ENCODE results near the gene PCDH10. TPM values are rescaled to one million over a fixed set of nuclear protein-coding genes. Genes with fewer than 3 reads are reported as not detected.
A peak's percentile ranks its signal among the peaks of the same experiment; 100 is the strongest.

PCDH10 gene
- total RNA-seq (1 to 10 TPM in 3 of 7 donors, under 1 TPM in 4; 0.23 to 6.4 (median 0.97) TPM), polyA plus RNA-seq (1 to 10 TPM; 2.2 to 2.5 TPM)
- long read RNA-seq, donor 1: 0 reads
- long read RNA-seq, donor 2, full-length matches to known transcripts: 9 of 9 reads
- long read RNA-seq, donor 2, partial matches to known transcripts: 0 of 9 reads
- long read RNA-seq, donor 2, other reads (novel, unspliced or antisense): 0 of 9 reads
- long read RNA-seq, donor 3, full-length matches to known transcripts: 3 of 3 reads
- long read RNA-seq, donor 3, partial matches to known transcripts: 0 of 3 reads
- long read RNA-seq, donor 3, other reads (novel, unspliced or antisense): 0 of 3 reads

GRCh38 chr4:133148690-133149363 lies at the start of gene PCDH10:
TSS of gene PCDH10 (plus strand) at chr4:133149294. CDS start at chr4:133150141, 847 bp downstream.
- no peaks in the 10 kb centered on the region for H3K4me1 ChIP-seq (ENCODE audit: insufficient read depth)
- peak within 1 kb of the TSS; percentile 40 for H3K4me3 ChIP-seq
- peak; percentile 31 for TF ChIP-seq POLR2A (IDR thresholded peaks at IDR 0.05)
- TF ChIP-seq, protein P1, sequence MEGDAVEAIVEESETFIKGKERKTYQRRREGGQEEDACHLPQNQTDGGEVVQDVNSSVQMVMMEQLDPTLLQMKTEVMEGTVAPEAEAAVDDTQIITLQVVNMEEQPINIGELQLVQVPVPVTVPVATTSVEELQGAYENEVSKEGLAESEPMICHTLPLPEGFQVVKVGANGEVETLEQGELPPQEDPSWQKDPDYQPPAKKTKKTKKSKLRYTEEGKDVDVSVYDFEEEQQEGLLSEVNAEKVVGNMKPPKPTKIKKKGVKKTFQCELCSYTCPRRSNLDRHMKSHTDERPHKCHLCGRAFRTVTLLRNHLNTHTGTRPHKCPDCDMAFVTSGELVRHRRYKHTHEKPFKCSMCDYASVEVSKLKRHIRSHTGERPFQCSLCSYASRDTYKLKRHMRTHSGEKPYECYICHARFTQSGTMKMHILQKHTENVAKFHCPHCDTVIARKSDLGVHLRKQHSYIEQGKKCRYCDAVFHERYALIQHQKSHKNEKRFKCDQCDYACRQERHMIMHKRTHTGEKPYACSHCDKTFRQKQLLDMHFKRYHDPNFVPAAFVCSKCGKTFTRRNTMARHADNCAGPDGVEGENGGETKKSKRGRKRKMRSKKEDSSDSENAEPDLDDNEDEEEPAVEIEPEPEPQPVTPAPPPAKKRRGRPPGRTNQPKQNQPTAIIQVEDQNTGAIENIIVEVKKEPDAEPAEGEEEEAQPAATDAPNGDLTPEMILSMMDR (IDR thresholded peaks at IDR 0.05): no peak
- TF ChIP-seq EP300 (IDR thresholded peaks at IDR 0.05): no peak
- no peaks in the 10 kb centered on the region for H3K9me3 ChIP-seq
- H3K27me3 ChIP-seq: no peaks in the 10 kb centered on the region
- peak within 1 kb of the TSS in 1 of 2 donors; percentile 2 for H3K27ac ChIP-seq
- WGBS, 3 donors: 1% methylated on average over 38 of the region's 38 CpGs
- DNase-seq: peak; percentile 70 to 94 (median 89)
- no peaks in the 10 kb centered on the region for H3K36me3 ChIP-seq
- intact Hi-C loops (cut with DNase I): no loop called here

DNA sequence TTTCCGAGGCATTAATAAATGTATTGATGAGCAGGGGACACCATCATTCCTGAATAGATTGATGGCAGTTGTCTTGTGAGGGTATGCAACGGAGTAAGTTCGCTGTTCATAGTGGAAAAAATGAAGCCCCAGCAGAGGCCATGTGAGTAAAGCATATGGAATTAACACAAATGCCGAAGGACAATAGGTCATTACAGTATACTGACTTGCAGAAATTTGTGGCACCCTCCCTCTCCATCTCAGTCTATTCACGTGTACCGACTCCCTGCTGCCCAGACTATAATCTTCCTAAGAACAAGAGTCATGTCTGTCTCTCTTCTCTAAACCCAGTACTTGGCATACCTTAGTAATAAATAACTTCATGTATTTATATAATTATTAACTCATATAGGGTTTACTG lies 47.1 kb upstream of the PCDH10 start:
- Histone ChIP-seq H3K27ac (no peak overlapping the region), H3K27me3 (no peaks in the 10 kb centered on the region), H3K36me3 (no peaks in the 10 kb centered on the region), H3K9me3 (no peaks in the 10 kb centered on the region), H3K4me3 (no peak overlapping the region), H3K4me1 (ENCODE audit: insufficient read depth) (no peaks in the 10 kb centered on the region)
- 90 to 93% (median 92%) methylated on average over 6 of the region's 6 CpGs for WGBS, 3 donors
- intact Hi-C loops (cut with DNase I): no loop called here
- no peak for DNase-seq
- TF ChIP-seq POLR2A (IDR thresholded peaks at IDR 0.05) (no peak), EP300 (IDR thresholded peaks at IDR 0.05) (no peak)
- TF ChIP-seq, protein P1 (IDR thresholded peaks at IDR 0.05): no peak

GRCh38 chr4:133102612-133103409 lies 46.3 kb upstream of the PCDH10 start:
- Histone ChIP-seq H3K36me3 (no peaks in the 10 kb centered on the region), H3K27me3 (no peaks in the 10 kb centered on the region), H3K9me3 (no peaks in the 10 kb centered on the region), H3K4me3 (no peak overlapping the region), H3K4me1 (ENCODE audit: insufficient read depth) (no peaks in the 10 kb centered on the region), H3K27ac (no peak overlapping the region)
- TF ChIP-seq, protein P1 (IDR thresholded peaks at IDR 0.05): no peak
- TF ChIP-seq EP300 (IDR thresholded peaks at IDR 0.05) (no peak), POLR2A (IDR thresholded peaks at IDR 0.05) (no peak)
- WGBS, 3 donors: 82 to 85% (median 84%) methylated on average over 4 of the region's 4 CpGs
- no peak for DNase-seq
- intact Hi-C loops (cut with DNase I): no loop called here

GRCh38 chr4:133112641-133113040 lies 36.5 kb upstream of the PCDH10 start:
- Histone ChIP-seq H3K36me3 (no peaks in the 10 kb centered on the region), H3K27ac (no peak overlapping the region), H3K9me3 (no peaks in the 10 kb centered on the region), H3K27me3 (no peaks in the 10 kb centered on the region), H3K4me3 (no peak overlapping the region), H3K4me1 (ENCODE audit: insufficient read depth) (no peaks in the 10 kb centered on the region)
- TF ChIP-seq POLR2A (IDR thresholded peaks at IDR 0.05): no peak
- TF ChIP-seq, protein P1 (IDR thresholded peaks at IDR 0.05): no peak
- TF ChIP-seq EP300 (IDR thresholded peaks at IDR 0.05): no peak
- intact Hi-C loops (cut with DNase I): no loop called here
- no peak for DNase-seq
